ENCODE measurements around the gene BRIX1.
A peak's percentile ranks its signal among the peaks of the same experiment; 100 is the strongest.

BRIX1 gene

DNA sequence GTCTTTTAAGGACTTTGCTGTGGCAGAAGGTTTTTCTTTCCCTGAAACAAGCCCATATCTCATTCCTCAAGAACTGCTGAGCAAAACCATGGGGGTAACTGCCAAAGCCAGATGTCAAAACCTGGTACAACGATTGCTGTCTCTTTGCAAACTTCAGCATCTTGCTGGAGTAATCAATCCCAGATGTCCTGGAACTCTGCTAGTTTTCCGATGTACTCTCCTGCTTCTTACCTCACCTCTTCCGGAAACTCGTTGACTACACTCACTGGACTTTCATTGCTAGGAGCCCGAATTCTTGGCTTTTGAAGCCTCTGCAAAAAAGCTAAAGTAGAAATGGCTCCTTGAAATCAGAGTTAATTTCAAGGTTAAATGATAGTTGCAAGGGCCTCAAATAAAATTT, 23.5 kb upstream of the BRIX1 start:
- H3K4me3 ChIP-seq (ENCODE audit: insufficient read depth, low read depth, low read length, poor library complexity, severe bottlenecking): no peak overlapping the region
- H3K9me3 ChIP-seq (ENCODE audit: control insufficient read depth, low read length): no peaks in the 10 kb centered on the region
- H3K4me1 ChIP-seq (ENCODE audit: control insufficient read depth, insufficient read depth, low read length, poor library complexity, severe bottlenecking): no peaks in the 10 kb centered on the region
- no peak overlapping the region for H3K27ac ChIP-seq (ENCODE audit: insufficient read depth, low read length, poor library complexity, severe bottlenecking)
- H3K36me3 ChIP-seq (ENCODE audit: control insufficient read depth, insufficient read depth, low read length): no peaks in the 10 kb centered on the region
- no peak for DNase-seq
- no peaks in the 10 kb centered on the region for H3K27me3 ChIP-seq (replicated peaks; ENCODE audit: control insufficient read depth, insufficient read depth, low read length, poor library complexity, severe bottlenecking)

DNA sequence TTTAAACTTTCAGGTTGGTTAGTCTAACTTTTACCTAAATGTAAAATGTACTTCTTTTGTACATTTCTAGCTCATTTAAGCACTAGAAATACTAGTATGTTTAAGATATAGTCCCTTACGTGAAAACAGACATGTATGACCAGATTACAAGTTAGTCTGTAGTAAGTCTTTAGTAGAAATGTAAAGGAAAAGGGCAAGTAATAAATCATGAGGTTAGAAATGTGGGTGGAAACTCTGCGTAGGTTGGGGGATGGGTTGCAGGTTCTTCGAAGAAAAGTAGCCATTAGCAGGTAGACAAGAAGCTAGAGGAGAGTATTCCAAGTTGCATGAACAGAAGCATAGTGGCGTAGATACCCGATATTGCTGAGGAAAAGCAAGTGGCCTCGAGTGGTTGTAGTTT, 23.1 kb upstream of the BRIX1 start:
- Histone ChIP-seq H3K4me1 (ENCODE audit: control insufficient read depth, insufficient read depth, low read length, poor library complexity, severe bottlenecking) (no peaks in the 10 kb centered on the region), H3K4me3 (ENCODE audit: insufficient read depth, low read depth, low read length, poor library complexity, severe bottlenecking) (no peak overlapping the region), H3K36me3 (ENCODE audit: control insufficient read depth, insufficient read depth, low read length) (no peaks in the 10 kb centered on the region), H3K27me3 (replicated peaks; ENCODE audit: control insufficient read depth, insufficient read depth, low read length, poor library complexity, severe bottlenecking) (no peaks in the 10 kb centered on the region), H3K27ac (ENCODE audit: insufficient read depth, low read length, poor library complexity, severe bottlenecking) (no peak overlapping the region), H3K9me3 (ENCODE audit: control insufficient read depth, low read length) (no peaks in the 10 kb centered on the region)
- DNase-seq: no peak

DNA sequence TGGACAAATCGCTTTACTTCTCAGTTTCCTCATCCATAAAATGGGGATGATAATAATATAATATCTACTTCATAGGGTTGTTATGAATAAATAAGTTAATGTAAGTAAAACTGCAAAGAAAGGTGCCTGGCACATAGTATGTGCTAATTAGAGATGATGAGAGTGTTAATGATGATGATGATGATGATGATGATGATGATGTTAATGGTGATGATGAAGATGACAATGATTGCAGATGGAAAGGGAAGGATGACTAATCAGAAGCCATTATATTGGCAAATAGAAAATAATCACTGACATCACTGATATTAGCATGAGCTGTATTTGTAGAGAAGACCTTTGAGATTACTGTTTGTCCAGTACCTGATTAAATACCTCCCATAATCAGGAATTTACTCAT, 20.8 kb upstream of the BRIX1 start:
- Histone ChIP-seq H3K36me3 (ENCODE audit: control insufficient read depth, insufficient read depth, low read length) (no peaks in the 10 kb centered on the region), H3K27ac (ENCODE audit: insufficient read depth, low read length, poor library complexity, severe bottlenecking) (no peak overlapping the region), H3K27me3 (replicated peaks; ENCODE audit: control insufficient read depth, insufficient read depth, low read length, poor library complexity, severe bottlenecking) (no peaks in the 10 kb centered on the region), H3K4me1 (ENCODE audit: control insufficient read depth, insufficient read depth, low read length, poor library complexity, severe bottlenecking) (no peaks in the 10 kb centered on the region), H3K9me3 (ENCODE audit: control insufficient read depth, low read length) (no peaks in the 10 kb centered on the region), H3K4me3 (ENCODE audit: insufficient read depth, low read depth, low read length, poor library complexity, severe bottlenecking) (no peak overlapping the region)
- no peak for DNase-seq

DNA sequence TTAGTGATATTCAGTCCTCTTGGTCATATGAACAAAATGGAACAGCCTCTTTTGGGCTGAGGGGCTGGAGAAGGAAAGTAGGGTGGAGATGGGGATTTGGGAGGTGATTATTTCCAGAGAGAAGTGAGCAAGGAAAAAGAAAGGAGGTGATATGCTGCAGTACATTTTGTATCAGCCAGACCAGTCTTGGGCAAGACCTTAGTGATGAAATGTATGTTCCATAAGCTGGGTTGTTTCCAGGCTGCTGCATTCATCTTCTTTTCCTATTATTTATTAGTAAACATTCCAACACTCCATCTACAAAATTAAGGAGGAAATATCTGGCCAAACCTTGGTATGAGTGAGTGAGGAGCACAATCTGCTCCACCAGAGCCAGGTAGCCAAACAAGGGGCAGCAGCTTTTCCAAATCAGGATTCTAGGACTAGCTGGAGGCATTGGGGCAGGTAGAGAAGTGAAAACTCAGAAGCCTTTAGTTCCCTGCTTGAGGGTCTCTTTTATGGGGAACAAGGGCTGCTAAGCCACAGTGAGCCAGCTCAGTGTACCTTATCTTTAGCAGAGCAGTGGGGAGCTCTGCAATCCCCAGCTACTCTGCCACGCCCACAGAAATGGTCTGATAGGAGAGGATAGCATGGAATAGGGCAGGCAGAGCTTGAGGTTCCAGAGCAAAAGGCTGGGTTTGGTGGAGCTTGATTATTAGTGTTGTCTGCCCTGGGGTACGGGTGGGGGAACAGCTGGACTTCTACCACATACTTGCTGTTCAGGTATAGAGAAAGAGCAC, 19.7 kb upstream of the BRIX1 start:
- no peaks in the 10 kb centered on the region for H3K9me3 ChIP-seq (ENCODE audit: control insufficient read depth, low read length)
- DNase-seq: no peak
- H3K4me1 ChIP-seq (ENCODE audit: control insufficient read depth, insufficient read depth, low read length, poor library complexity, severe bottlenecking): no peaks in the 10 kb centered on the region
- H3K4me3 ChIP-seq (ENCODE audit: insufficient read depth, low read depth, low read length, poor library complexity, severe bottlenecking): no peak overlapping the region
- H3K36me3 ChIP-seq (ENCODE audit: control insufficient read depth, insufficient read depth, low read length): no peaks in the 10 kb centered on the region
- no peaks in the 10 kb centered on the region for H3K27me3 ChIP-seq (replicated peaks; ENCODE audit: control insufficient read depth, insufficient read depth, low read length, poor library complexity, severe bottlenecking)
- no peak overlapping the region for H3K27ac ChIP-seq (ENCODE audit: insufficient read depth, low read length, poor library complexity, severe bottlenecking)

DNA sequence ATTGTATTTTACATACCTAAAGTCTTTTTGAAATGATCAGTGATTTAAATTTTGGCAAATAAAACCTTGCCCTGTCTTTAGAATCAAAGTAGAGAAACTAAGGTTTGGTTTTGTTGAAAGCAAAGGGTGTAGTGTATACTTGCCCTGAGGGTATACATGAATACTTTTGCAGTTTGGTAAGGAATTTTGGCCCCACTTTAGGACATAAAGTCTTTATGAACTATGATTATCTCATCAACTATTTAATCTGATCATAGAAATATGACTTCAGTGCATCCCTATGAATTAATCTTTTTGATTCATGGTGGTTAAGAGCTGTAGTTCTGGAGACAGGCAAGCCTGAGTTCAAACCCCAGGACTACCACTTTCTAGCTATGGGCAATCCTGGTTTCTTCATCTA, 17.9 kb upstream of the BRIX1 start:
- DNase-seq: no peak
- H3K36me3 ChIP-seq (ENCODE audit: control insufficient read depth, insufficient read depth, low read length): peaks cover 3% of the 10 kb centered on the region
- H3K4me1 ChIP-seq (ENCODE audit: control insufficient read depth, insufficient read depth, low read length, poor library complexity, severe bottlenecking): no peaks in the 10 kb centered on the region
- no peak overlapping the region for H3K4me3 ChIP-seq (ENCODE audit: insufficient read depth, low read depth, low read length, poor library complexity, severe bottlenecking)
- no peaks in the 10 kb centered on the region for H3K9me3 ChIP-seq (ENCODE audit: control insufficient read depth, low read length)
- no peak overlapping the region for H3K27ac ChIP-seq (ENCODE audit: insufficient read depth, low read length, poor library complexity, severe bottlenecking)
- no peaks in the 10 kb centered on the region for H3K27me3 ChIP-seq (replicated peaks; ENCODE audit: control insufficient read depth, insufficient read depth, low read length, poor library complexity, severe bottlenecking)

DNA sequence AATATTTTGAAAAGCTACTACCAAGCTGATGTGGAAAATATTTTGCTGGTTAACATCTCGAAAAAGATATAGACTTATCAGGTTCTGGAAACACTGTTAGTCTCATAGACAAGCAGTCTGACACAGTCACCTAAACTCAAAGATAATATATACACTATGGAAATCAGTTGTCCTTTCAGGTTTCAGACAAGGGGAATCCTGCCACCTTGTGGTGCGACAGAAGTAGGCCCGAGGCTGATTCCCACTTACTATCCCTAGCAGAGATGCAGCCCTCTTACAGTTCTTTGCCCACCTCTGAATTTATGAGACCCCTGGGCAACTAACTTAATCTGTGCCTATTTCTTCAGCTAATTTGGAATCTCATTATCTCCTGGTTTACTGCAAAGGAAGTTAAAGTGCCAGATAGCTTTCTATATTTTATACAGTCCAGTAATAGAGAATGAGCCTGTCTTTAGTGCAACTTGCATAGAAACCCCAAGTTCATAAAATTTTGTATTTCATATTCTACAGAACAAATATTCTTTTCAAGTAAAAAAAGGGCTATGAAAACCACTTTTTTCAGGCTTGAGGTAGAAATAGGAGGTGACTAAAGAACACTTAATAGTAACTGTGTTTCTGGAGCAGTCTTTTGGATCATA, 17.1 kb upstream of the BRIX1 start:
- Histone ChIP-seq H3K9me3 (ENCODE audit: control insufficient read depth, low read length) (no peaks in the 10 kb centered on the region), H3K36me3 (ENCODE audit: control insufficient read depth, insufficient read depth, low read length) (peaks cover 4% of the 10 kb centered on the region), H3K27ac (ENCODE audit: insufficient read depth, low read length, poor library complexity, severe bottlenecking) (no peak overlapping the region), H3K27me3 (replicated peaks; ENCODE audit: control insufficient read depth, insufficient read depth, low read length, poor library complexity, severe bottlenecking) (no peaks in the 10 kb centered on the region), H3K4me3 (ENCODE audit: insufficient read depth, low read depth, low read length, poor library complexity, severe bottlenecking) (no peak overlapping the region), H3K4me1 (ENCODE audit: control insufficient read depth, insufficient read depth, low read length, poor library complexity, severe bottlenecking) (no peaks in the 10 kb centered on the region)
- peak in 2 of 3 donors; percentile 16 to 44 for DNase-seq

DNA sequence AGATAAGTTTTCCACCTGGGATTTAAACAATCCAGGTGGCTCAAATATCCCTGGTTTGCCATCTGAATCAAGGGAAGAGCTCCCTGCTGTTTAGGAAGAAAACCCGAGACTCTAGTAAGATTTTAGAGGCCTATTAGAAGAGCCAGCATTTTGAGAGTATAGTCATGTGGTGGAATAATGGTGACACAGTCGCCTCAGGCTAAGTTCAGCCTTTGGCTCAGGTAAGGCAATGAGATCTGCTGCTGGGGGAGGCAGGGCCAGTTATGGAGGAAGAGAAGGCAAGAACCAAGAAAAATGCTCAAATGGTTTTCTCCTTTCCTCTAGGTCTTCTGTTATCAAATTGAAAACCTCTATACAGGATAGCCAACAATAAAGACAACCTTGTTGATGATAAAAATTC, 16.4 kb upstream of the BRIX1 start:
- no peak overlapping the region for H3K4me3 ChIP-seq (ENCODE audit: insufficient read depth, low read depth, low read length, poor library complexity, severe bottlenecking)
- H3K36me3 ChIP-seq (ENCODE audit: control insufficient read depth, insufficient read depth, low read length): peaks cover 4% of the 10 kb centered on the region
- no peaks in the 10 kb centered on the region for H3K9me3 ChIP-seq (ENCODE audit: control insufficient read depth, low read length)
- no peak for DNase-seq
- no peaks in the 10 kb centered on the region for H3K27me3 ChIP-seq (replicated peaks; ENCODE audit: control insufficient read depth, insufficient read depth, low read length, poor library complexity, severe bottlenecking)
- no peaks in the 10 kb centered on the region for H3K4me1 ChIP-seq (ENCODE audit: control insufficient read depth, insufficient read depth, low read length, poor library complexity, severe bottlenecking)
- no peak overlapping the region for H3K27ac ChIP-seq (ENCODE audit: insufficient read depth, low read length, poor library complexity, severe bottlenecking)

DNA sequence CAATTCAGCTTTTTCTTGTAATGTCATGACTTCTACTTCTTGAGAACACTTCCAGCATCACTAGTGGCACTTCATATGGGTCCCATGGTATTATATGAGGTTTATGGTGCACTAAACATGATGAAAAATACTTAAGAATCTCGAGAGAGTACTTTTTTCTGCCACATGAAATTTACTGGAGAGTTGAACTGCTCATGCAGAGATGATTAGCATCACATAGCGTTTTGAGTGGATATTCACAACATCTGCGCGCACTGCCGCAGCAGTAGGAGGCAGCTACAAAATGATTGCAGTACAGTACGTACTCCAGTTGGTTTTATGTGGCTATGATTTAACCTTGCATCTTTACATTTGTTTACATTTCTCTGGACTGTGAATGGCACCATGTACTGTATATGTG, 14.9 kb upstream of the BRIX1 start:
- no peaks in the 10 kb centered on the region for H3K4me1 ChIP-seq (ENCODE audit: control insufficient read depth, insufficient read depth, low read length, poor library complexity, severe bottlenecking)
- H3K9me3 ChIP-seq (ENCODE audit: control insufficient read depth, low read length): no peaks in the 10 kb centered on the region
- no peak for DNase-seq
- no peak overlapping the region for H3K4me3 ChIP-seq (ENCODE audit: insufficient read depth, low read depth, low read length, poor library complexity, severe bottlenecking)
- H3K27ac ChIP-seq (ENCODE audit: insufficient read depth, low read length, poor library complexity, severe bottlenecking): no peak overlapping the region
- H3K36me3 ChIP-seq (ENCODE audit: control insufficient read depth, insufficient read depth, low read length): peaks cover 4% of the 10 kb centered on the region
- no peaks in the 10 kb centered on the region for H3K27me3 ChIP-seq (replicated peaks; ENCODE audit: control insufficient read depth, insufficient read depth, low read length, poor library complexity, severe bottlenecking)

DNA sequence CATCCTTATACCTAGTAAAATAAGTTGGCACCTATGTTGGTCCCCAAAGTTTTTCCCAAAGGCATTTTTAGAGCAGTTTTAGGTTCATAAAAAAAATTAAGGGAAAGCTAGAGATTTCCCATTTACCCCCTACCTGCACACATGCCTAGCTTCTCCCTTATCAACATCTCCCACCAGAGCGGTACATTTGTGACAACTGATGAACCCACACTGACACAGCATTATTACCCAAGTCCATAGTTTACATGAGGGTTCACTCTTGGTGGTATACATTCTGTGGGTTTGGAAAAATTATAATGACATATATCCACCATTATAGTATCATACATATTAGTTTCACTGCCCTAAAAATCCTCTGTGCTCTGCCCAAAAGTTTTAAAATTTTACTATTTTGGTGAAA, 12.3 kb upstream of the BRIX1 start:
- H3K4me3 ChIP-seq (ENCODE audit: insufficient read depth, low read depth, low read length, poor library complexity, severe bottlenecking): no peak overlapping the region
- H3K27ac ChIP-seq (ENCODE audit: insufficient read depth, low read length, poor library complexity, severe bottlenecking): no peak overlapping the region
- DNase-seq: no peak
- no peaks in the 10 kb centered on the region for H3K4me1 ChIP-seq (ENCODE audit: control insufficient read depth, insufficient read depth, low read length, poor library complexity, severe bottlenecking)
- H3K9me3 ChIP-seq (ENCODE audit: control insufficient read depth, low read length): no peaks in the 10 kb centered on the region
- no peaks in the 10 kb centered on the region for H3K27me3 ChIP-seq (replicated peaks; ENCODE audit: control insufficient read depth, insufficient read depth, low read length, poor library complexity, severe bottlenecking)
- H3K36me3 ChIP-seq (ENCODE audit: control insufficient read depth, insufficient read depth, low read length): peaks cover 9% of the 10 kb centered on the region

DNA sequence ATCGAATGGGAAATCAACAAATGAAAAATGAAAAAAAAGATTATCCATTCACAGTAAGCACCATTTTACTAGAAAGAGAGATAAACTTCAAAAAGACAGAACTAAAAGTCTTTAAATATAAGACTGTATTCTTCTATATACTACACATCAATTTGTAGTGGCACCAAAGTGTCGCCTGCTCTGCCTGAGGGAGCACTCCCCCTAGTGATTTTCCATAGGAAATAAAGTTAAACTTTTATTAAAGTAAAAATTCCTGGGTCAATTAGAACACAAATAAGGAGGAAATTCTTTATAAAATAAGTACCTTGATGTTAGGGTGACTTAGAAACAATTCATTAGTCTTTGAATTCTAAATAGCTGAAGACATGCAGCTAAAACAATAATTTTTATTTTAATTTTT, 9.9 kb upstream of the BRIX1 start:
- Histone ChIP-seq H3K27ac (ENCODE audit: insufficient read depth, low read length, poor library complexity, severe bottlenecking) (no peak overlapping the region), H3K36me3 (ENCODE audit: control insufficient read depth, insufficient read depth, low read length) (peaks cover 19% of the 10 kb centered on the region), H3K4me3 (ENCODE audit: insufficient read depth, low read depth, low read length, poor library complexity, severe bottlenecking) (no peak overlapping the region), H3K27me3 (replicated peaks; ENCODE audit: control insufficient read depth, insufficient read depth, low read length, poor library complexity, severe bottlenecking) (no peaks in the 10 kb centered on the region), H3K4me1 (ENCODE audit: control insufficient read depth, insufficient read depth, low read length, poor library complexity, severe bottlenecking) (no peaks in the 10 kb centered on the region), H3K9me3 (ENCODE audit: control insufficient read depth, low read length) (no peaks in the 10 kb centered on the region)
- no peak for DNase-seq

Data from effector memory CD4-positive, alpha-beta T cell (primary cell).